Esophagus mucosa (tissue), 1 donor: Measurements from ENCODE around the gene AK4. TPM values are rescaled to one million over a fixed set of nuclear protein-coding genes. Genes with fewer than 3 reads are reported as not detected.
A peak's percentile ranks its signal among the peaks of the same experiment; 100 is the strongest.
"Not testable (repeated sequence)": the region's sequence is repeated elsewhere in the genome, so short reads cannot be mapped to it uniquely, and the experiment has no call there.

Experiments
- ATAC-seq: fragments of 200-7000 bp; cut with Tn5 transposase; one replicate; pipeline ENCODE4 v1.9.1; 2020
- total RNA-seq: library from RNA; stranded (reverse); gene quantifications from one replicate; pipeline ENCODE4 v1.2.4, GENCODE V29; 2023
- donor health status: DM: yes; HTN: yes; CAD: no.

The AK4 gene
- total RNA-seq, 1 donor from 2014 or later, result 51.6 TPM

DNA sequence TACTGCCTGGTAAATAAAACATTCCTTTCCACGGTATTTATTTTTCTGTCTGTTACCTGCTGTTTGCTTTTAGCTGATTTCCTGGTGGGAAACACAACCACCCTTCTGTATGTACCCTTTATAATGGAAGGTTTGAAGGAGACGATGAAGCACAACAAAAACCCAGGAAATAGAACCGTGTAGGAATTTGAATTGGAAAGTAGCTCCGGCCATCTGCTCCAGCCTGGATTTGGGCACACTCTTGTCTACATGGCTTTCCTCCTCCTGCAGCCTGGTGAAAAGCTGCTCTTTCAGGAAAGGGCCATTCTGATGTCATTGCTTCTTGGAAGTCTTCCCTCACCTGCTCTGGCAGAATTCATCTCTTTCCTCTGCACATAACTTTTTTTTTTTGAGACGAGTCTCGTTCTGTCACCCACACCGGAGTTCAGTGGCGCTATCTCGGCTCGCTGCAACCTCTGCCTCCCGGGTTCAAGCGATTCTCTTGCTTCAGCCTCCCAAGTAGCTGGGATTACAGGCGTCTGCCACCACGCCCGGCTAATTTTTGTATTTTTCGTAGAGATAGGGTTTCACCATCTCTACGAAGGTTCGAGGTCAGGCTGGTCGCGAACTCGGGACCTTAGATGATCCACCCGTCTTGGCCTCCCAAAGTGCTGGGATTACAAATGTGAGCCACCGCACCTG is 2.7 kb downstream of the AK4 start:
- no peak for ATAC-seq

GRCh38 chr1:65151641-65152040 is 3.6 kb downstream of the AK4 start:
- ATAC-seq, result no peak

DNA sequence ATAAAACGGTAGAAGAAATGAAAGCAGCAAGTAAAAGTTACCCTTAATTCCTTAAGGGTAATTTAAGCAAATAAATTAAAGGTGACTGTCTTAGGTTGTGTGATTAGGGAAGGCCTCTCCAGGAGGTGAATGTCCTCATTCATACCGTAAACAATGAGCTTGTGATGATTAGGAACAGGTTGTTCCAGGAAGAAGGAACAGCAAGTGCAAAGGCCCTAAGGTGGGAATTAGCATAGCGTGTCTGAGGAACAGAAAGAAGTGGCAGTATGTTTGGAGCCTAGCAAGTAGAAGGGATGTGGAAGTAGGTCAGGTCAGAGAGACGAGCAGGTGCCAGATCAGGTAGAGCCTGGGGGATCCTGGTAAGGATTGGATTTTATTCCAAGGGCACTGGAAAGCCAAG is 5.6 kb downstream of the AK4 start:
- ATAC-seq, result peak; percentile 56

DNA sequence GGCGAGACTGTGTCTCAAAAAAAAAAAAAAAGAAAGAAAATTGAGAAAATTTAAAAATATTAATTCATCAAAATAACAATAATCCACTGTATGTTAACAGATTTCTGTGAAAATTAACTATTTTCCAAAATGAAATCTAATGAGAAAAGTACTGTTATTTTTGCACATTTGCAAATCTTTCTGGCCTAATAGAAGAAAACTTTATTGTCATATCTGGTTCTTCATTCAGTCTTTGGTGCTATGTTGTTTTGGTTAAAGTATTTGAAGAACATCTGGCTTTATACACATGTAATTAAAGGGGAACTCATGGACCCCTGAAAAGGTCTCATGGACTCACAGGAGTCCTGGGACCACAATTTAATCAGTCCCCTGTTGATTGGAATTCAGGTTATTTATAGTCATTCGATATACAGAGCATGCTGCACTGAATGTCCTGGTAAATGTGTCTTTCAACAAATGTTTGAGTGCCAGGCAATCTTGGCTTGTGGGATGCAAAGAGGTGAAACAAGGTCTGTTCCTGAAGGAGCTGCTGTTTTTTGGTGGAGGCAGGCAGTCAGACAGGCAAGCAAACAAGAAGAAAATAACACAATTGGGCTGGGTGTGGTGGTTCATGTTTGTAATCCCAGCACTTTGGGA is 9.0 kb downstream of the AK4 start:
- ATAC-seq, result no peak

DNA sequence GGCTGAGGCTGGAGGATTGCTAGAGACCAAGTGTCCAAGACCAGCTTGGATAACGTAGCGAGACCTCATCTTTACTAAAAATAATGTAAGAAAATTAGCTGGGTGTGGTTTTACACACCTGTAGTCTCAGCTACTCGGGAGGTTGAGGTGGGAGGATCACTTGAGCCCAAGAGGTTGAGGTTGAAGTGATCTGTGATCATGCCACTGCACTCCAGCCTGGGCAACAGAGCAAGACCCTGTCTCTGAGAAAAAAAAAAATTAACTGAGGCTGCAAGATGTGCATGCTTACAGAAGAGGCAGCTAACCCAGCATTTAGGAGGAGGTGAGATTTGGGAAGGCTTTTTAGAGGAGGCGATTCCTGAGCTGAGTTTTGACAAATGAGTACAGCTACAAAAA is 9.5 kb downstream of the AK4 start:
- no peak for ATAC-seq

- ATAC-seq, result not testable (repeated sequence)
Observed at GRCh38 chr1:65159291-65159688, 11.3 kb downstream of the AK4 start.

GRCh38 chr1:65159801-65160523 is 12.0 kb downstream of the AK4 start:
- ATAC-seq, result no peak

GRCh38 chr1:65163201-65163805 is 15.3 kb downstream of the AK4 start:
- no peak for ATAC-seq

DNA sequence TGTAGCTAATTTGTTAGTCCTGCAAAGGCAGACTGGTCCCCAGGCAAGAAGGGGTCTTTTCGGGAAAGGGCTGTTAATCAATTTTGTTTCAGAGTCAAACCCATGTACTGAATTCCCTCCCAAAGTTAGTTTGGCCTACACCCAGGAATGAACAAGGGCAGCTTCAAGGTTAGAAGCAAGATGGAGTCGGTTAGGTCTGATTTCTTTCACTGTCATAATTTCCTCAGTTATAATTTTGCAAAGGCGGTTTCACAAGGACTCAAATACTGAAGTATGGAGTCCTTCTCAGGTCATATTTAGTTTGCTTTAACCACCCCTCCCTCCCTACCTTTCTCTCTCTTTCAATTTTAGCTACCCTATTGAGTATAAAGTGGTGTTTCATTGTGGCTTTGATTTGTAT is 16.1 kb downstream of the AK4 start:
- not testable (repeated sequence) for ATAC-seq

GRCh38 chr1:65164633-65165032 is 16.6 kb downstream of the AK4 start:
- ATAC-seq, result peak; percentile 62

DNA sequence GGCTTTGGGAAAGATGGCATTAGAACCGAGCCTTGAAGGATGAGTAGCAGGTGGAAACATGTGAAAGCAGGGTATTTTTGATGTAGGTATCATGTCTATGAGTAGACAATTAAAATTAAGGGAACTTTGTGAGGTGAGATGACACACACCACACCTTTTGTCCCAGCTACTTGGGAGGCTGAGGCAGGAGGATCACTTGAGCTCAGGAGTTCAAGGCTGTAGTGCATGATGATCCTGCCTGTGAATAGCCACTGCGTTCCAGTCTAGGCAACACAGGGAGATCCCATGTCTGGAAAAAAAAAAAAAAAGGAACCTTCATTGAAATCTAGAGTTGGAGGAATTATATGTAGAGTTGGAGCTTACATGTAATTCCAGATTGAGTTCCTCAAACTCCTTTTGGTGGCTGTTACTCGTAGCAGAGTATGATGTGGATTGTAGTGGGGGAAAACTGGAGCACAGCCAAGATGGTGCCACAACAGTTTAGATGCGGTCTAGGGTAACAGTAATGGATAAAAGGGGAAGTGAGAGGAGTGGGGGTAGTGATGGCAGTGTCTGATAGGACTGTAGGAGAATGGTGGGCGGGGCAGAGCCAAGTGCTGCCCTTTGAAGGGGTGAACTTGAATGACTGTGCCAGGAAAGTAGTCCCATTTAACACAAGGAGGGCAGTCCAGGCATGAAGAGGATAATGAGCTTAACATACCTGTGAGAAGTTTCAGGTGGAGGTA is 17.4 kb downstream of the AK4 start:
- ATAC-seq, result peak; percentile 20

- no peak for ATAC-seq
Observed at GRCh38 chr1:65166572-65167305, 18.7 kb downstream of the AK4 start.

- no peak for ATAC-seq
Observed at GRCh38 chr1:65167586-65168242, 19.7 kb downstream of the AK4 start.

- no peak for ATAC-seq
Observed at GRCh38 chr1:65168867-65169266, 20.9 kb downstream of the AK4 start.

DNA sequence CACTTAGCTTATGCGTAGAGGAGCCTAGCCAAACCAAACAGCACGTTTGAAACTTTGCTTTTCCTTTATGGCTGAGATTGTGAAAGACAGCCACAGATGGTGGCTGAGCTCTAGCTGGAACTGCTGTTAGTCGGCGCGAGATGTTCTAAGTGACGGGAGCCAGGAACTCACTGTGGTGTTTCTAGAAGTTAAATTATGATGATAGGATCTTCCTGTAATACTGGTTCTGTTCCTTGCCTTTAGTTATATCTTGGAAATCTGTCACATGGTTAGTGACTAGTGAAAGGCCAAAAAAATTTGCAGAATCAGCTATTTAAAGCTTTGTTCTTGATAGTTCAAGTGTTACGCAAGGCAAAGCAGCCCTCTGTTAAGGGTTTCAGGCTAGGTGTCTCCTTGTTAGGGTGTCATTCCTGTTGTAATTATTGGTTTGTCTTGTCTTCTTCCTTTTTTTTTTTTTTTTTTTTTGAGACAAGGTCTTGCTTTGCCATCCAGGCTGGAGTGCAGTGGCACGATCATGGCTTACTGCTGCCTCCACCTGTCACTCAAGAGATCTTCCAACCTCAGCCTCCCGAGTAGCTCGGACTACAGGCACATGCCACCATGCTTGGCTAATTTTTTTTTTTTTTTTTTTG is 22.6 kb downstream of the AK4 start:
- peak; percentile 94 for ATAC-seq

DNA sequence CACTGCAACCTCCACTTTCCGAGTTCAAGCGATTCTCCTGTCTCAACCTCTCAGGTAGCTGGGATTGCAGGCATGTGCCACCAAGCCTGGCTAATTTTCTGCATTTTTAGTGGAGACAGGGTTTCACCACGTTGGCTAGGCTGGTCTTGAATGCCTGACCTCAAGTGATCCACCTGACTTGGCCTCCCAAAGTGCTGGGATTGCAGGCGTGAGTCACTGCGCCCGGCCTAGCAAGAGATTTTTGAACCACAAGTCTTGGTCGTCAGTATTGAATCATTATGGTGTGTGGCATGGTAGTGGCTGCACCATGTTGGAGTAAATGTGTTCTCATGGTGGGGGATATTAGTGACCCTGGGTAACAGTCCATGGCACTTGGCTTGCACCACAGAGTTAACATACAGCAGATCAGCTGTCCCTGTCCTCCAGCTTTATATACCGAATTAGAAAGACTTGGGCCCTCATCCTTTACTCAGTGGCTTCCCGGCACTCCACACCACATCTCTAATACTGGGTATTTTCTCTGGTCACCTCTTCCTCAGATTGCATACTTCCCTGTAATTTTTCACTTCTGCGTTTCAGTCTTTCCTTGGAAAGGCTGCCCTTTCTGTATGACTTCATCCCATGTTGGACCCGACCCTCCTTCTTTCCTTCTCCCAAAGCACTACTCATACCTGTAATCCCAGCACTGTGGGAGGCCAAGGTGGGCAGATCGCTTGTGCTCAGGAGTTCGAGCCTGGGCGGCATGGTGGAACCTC is 25.1 kb downstream of the AK4 start:
- ATAC-seq, result no peak

DNA sequence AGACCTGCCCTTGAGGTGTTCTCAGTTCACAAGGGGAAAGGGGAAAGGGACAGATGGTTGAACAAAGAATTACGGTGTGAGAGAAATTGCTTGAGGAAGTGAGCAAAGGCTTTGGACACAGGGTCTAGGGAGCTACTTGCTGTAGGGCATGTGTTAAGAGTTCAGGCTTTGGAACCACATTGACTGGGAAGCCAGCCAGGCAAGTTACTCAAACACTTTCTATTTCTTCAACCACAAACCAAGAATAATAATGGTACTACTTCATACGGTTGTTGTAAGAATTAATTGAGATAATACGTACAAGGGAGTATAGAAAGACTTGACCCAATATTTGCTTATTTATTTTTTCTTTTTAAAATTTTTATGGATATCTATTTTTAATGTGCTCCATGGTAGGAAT is 26.6 kb downstream of the AK4 start:
- ATAC-seq, result peak; percentile 25

DNA sequence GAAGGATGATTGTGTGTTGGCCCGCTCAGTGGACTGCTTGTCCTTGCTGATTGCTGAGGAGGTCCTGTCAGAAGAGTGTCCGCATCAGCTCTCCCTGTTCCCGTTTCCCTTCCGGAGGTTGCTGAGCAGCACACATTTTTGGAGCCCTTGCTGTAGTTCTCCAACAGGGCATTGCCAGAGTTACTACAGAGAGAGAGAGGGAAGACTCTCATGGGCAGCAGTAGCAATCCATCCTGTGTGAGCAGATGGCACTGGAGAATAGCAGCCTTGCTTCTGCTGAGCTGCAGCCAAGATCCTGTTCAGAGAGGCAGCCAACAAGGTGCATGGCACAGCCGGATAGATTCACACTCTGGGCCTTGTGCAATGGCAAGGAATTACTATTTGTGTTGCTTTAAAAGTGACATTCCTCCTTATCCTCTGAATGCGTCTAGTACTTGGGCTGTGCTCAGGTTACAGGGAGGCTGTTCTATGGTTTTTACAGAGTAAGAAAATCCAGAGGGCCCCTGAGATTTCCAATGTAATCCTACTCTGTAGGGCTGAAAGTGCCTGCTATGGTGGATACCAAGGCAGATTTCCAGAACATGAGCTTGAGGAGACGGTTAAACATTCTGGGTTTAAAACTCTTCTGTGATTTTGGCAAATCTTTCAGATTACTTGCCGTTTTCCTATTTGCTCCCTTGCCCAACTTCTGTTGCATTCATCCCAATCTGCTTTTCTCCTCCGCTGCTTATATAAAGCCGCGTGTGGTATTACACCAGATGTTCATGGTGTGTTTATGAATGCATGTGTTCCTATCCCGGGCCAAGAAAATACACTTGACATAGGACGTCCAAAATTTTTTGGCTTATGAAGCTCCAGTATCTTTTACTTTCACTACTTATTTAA is 27.4 kb downstream of the AK4 start:
- ATAC-seq, result no peak

DNA sequence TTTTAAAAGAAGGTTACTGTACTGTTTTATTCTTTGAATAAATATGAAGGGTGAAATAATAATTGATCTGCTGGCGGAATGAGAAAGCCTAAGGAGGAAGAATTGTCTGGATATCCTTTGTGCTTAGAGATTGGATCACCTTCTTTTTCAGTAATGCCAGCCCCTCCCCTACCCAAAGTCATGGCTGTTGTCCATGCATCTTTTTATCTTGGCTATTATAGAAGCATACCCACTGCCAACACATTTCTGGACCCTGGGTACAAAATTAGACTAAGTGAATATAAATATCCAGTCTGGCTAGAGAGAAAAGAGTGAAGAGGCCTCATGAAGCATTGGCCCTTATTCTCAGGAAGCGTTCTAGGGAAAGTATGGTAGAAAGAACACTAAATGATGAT is 28.1 kb downstream of the AK4 start:
- ATAC-seq, result no peak
